GM12891 (cell line): ENCODE results near the gene SEC14L5.
"Not testable (repeated sequence)": the region's sequence is repeated elsewhere in the genome, so short reads cannot be mapped to it uniquely, and the experiment has no call there.

Source experiments
- DNase-seq: peaks from one replicate; pipeline ENCODE4 v3.0.0; 2011; ENCODE audit warnings: low spot score; ENCODE audit not compliant: insufficient read length
- FAIRE-seq: peaks from 2 replicates; lab custom pipeline; 2011; peaks lifted over from hg19 to GRCh38; lab: Jason Lieb, UNC
- PAX5 ChIP-seq: IDR thresholded peaks from 2 replicates; pipeline ENCODE4 v1.6.1; 2011; ENCODE audit warnings: low read length, moderate library complexity, mild to moderate bottlenecking; ENCODE audit not compliant: insufficient read depth, severe bottlenecking
- POLR2A ChIP-seq: IDR thresholded peaks from 2 replicates; pipeline ENCODE4 v1.6.1; 2011; ENCODE audit warnings: low read depth, low read length, control low read depth
- POLR2AphosphoS5 ChIP-seq: IDR thresholded peaks from 2 replicates; pipeline ENCODE4 v1.6.1; 2011; ENCODE audit warnings: low read depth, low read length, control low read depth
- POU2F2 ChIP-seq: IDR thresholded peaks from 2 replicates; pipeline ENCODE4 v1.6.1; 2011; ENCODE audit warnings: low read depth, mild to moderate bottlenecking, control low read depth, low read length, moderate library complexity
- SPI1 ChIP-seq: IDR thresholded peaks from 2 replicates; pipeline ENCODE4 v1.6.1; 2011; ENCODE audit warnings: low read depth, low read length, control low read depth
- TAF1 ChIP-seq: IDR thresholded peaks from 2 replicates; pipeline ENCODE4 v1.6.1; 2011; ENCODE audit warnings: low read depth, low read length, control low read depth

The SEC14L5 gene

DNA sequence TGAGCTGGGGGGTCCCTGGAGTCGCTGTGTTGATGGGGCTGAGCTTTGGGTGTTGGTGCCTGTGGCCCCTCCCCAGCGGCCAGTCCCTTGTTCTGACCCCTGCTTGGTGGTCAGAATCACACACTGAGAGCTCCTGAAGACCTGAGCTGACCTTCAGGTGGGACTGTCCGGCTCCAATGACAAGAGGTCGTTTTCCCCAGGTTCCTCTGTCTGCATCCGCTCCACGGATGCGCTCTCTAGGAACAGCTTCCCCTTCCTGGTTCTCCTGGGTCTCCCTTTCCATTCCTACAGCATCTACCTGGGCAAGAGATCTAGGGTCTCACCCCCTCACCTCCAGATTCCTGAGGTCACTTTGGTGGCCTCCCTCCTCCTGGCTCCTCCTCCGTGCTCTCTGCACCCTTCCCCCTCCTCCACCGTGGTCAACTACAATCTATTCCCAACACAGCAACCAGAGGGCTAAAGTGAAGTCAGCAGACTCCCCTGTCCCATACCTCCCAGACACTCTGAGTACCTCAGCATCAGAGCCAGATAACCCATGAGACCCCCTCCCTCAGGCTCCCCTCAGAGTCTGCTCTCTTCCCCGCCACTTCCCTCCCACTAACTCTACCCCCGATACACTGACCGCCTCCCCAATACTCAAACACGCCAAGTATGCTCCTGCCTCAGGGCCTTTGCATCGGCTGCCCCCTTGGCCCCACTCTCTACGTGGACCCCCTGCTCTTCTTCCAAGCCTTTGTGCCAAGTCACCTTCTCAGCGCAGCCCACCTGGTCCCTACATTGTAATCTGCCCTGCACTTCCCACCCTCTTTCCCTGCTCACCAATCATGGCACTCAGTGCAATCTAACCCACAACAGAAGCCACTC lies 9.0 kb upstream of the SEC14L5 start:
- no peak for TF ChIP-seq POU2F2
- no peak for TF ChIP-seq PAX5
- TF ChIP-seq POLR2AphosphoS5, result no peak
- no peak for TF ChIP-seq SPI1
- no peak for TF ChIP-seq TAF1
- no peak for TF ChIP-seq POLR2A
- FAIRE-seq (no peak), DNase-seq (no peak)

DNA sequence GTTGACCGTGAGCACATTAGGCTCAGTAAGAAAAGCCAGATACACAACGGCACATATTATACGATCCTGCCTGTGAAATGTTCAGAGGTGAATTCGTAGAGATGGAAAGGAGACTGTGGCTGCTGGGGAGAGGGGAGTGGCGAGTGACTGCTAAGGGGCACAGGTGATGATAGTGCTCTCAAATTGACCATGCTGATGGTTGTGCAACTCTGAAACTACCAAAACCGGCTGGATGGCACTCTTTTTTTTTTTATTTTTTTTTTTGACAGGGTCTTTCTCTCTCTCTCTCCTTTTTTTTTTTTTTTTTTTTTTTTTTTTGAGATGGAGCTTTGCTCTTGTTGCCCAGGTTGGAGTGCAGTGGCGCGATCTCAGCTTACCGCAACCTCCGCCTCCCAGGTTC lies 8.1 kb upstream of the SEC14L5 start:
- DNase-seq, result no peak
- no peak for FAIRE-seq
- TF ChIP-seq POU2F2 (no peak), PAX5 (no peak), SPI1 (no peak), TAF1 (no peak), POLR2A (no peak)

DNA sequence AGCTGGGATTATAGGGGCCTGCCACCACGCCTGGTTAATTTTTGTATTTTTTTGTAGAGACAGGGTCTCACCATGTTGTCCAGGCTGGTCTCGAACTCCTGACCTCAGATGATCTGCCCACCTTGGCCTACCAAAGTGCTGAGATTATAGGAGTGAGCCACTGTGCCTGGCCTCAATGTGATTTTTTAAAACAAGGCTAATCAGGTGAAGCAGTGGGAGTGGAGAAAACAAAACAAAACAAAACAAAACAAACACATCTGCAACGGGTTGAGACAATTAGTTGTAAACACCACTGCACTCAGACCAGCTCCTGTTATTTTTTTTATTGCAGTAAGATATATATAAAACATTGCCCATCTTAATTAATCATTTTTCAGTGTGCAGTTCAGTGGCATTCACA lies 6.5 kb upstream of the SEC14L5 start:
- DNase-seq, FAIRE-seq: not testable (repeated sequence)

DNA sequence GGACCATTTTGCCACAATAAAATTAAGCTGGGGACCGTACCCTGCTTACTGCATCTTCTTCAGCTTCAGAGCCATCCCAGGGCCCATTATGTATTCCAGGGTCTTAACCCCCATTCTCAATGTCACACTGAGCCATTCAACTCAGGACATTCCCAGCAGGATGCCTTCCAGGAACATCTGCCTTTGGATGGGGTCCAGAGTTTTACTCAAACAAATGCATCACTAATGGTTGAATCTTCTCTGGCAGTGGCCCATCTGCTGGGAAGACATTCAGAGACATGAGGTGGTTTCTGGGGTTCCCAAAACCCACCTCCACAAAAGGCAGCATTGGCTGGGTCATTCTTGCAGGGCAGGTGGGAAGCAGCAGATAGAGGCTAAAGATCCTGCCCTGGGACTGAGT lies 3.4 kb upstream of the SEC14L5 start:
- DNase-seq (no peak), FAIRE-seq (no peak)
- TF ChIP-seq SPI1 (no peak), PAX5 (no peak), POLR2AphosphoS5 (no peak), POU2F2 (no peak), TAF1 (no peak), POLR2A (no peak)

DNA sequence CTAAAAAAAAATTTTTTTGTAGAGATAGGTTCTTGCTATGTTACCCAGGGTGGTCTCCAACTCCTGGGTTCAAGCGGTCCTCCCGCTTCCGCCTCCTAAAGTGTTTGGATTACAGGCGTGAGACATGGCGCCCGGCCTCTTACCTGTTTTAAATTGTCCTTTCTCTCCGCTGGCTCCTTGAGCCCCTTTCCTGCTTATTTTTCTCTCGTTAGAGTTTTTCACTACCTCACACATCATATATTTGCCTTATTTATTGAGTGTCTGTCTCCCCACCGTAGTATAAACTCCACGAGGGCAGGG lies 760 bp upstream of the SEC14L5 start:
- FAIRE-seq, result no peak
- no peak for DNase-seq
- TF ChIP-seq POLR2AphosphoS5 (no peak), POLR2A (no peak), POU2F2 (no peak), SPI1 (no peak), PAX5 (no peak), TAF1 (no peak)

DNA sequence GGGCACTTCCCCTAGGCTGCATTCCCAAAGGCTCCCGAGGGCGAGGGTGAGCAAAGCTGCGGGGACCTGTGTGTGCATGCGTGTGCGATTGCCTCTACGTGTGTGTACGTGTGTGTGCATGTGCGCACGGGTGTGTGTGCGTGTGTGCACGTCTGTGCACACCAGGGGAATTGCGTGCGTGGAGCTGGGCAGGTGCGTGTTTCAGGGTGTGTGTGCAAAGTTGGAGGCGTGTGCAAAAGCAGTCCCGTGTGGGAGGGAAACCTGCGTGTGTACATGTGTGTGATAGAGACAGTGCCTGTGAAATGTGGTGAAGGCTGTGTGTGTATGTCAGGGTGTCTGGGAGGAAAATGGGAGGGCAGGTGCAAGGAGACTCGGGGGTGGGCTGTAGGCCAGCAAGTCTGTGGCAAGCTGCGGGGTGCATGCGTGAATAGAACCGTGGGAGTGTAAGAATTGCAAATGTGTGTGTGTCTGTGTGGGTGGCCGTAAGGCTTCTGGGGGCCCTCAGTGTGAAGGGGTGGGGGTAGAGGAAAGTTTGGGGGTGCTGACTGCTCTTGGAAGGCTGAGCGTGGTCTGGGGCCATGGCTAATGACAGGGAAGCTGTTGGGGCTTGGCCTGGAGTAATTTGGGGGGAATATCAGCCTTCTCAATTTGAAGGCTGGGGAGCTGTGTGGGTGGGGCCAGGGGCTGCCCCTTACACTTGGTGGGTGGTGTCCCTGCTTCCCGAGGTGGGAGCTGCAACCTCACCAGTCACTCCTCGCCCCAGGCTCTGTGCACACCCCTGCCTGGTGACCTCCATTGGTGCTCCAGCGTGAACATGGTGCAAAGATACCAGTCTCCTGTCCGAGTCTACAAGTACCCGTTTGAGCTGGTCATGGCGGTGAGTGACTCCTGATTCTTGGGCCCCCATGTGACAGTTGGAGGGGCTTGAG lies 644 bp downstream of the SEC14L5 start:
- DNase-seq (no peak), FAIRE-seq (no peak)
- TF ChIP-seq POU2F2, result no peak
- TF ChIP-seq PAX5, result no peak
- TF ChIP-seq POLR2AphosphoS5, result no peak
- TF ChIP-seq TAF1, result no peak
- no peak for TF ChIP-seq POLR2A

DNA sequence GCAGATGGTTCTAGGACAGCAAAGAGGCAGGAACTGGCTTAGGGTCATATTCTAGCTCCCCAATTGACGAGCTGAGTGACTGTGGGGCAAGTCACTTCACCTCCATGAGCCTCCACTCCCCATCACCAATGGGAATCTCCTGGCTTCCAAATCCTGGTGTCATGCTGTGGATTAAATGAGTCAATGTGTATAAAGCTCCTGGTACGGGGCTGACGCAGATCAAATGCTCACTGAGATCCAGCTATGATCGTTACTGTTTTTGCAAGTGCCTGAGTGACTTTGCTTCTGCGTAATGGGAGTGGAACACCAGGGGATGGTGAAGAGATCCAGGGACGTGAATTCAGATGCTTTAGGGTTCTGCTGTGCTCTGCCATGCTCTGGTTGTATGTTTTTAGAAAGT lies 2.4 kb downstream of the SEC14L5 start:
- no peak for DNase-seq
- no peak for FAIRE-seq
- TF ChIP-seq POU2F2 (no peak), TAF1 (no peak), PAX5 (no peak), POLR2AphosphoS5 (no peak), SPI1 (no peak), POLR2A (no peak)

DNA sequence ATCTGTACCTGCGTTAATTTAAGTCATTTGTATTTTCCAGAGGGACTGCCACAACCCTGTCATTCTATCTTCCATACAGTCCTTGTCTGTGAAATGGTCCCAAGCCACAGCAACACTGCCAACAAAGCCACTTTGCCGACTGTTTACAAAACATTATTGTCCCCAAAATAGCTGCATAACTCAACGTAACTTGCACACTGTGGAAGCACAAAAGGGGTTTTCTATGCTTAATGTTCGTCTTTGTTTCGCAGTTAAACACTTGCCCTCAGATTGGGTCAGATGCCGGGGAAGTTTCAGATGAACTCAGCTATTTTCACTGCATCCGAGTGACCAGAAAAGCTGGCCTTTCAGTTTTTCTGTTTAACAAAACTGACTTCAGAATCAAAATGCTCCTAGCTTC lies 4.6 kb downstream of the SEC14L5 start:
- no peak for FAIRE-seq
- DNase-seq, result no peak
- TF ChIP-seq POLR2A (no peak), PAX5 (no peak), SPI1 (no peak), POU2F2 (no peak), TAF1 (no peak), POLR2AphosphoS5 (no peak)

DNA sequence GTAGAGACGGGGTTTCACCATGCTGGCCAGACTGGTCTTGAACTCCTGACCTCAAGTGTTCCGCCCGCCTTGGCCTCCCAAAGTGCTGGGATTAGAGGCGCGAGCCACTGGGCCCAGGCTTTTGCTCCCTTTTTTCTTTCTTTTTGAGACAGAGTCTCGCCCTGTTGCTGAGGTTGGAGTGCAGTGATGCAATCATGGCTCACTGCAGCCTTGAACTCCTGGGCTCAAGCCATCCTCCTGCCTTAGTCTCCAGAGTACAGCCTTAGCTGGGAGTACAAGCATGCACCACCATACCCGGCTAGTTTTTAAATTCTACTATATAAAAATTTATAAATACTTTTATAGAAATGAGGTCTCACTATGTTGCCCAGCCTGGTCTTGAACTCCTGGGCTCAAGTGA lies 5.4 kb downstream of the SEC14L5 start:
- not testable (repeated sequence) for FAIRE-seq, DNase-seq
